ENCODE results near the gene SLC36A3.

GRCh38 chr5:151345808-151346478 lies 42.4 kb upstream of the SLC36A3 start:
- TF ChIP-seq, protein P1, sequence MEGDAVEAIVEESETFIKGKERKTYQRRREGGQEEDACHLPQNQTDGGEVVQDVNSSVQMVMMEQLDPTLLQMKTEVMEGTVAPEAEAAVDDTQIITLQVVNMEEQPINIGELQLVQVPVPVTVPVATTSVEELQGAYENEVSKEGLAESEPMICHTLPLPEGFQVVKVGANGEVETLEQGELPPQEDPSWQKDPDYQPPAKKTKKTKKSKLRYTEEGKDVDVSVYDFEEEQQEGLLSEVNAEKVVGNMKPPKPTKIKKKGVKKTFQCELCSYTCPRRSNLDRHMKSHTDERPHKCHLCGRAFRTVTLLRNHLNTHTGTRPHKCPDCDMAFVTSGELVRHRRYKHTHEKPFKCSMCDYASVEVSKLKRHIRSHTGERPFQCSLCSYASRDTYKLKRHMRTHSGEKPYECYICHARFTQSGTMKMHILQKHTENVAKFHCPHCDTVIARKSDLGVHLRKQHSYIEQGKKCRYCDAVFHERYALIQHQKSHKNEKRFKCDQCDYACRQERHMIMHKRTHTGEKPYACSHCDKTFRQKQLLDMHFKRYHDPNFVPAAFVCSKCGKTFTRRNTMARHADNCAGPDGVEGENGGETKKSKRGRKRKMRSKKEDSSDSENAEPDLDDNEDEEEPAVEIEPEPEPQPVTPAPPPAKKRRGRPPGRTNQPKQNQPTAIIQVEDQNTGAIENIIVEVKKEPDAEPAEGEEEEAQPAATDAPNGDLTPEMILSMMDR (IDR thresholded peaks at IDR 0.05) = no peak
- no peak for TF ChIP-seq EP300 (IDR thresholded peaks at IDR 0.05)
